Measurements from ENCODE around the gene SLC5A7. TPM values are rescaled to one million over a fixed set of nuclear protein-coding genes. Genes with fewer than 3 reads are reported as not detected.

The SLC5A7 gene
- total RNA-seq, 2 experiments from 2014 or later = not detected

- no TSS peak for BruUV-seq (replicated peaks)
- H3K9me2 ChIP-seq (ENCODE audit: insufficient read depth, low read length) = no peaks in the 10 kb centered on the region
- no peak for DNase-seq (ENCODE audit: low spot score)
These were observed 62.4 kb downstream of the SLC5A7 start for GRCh38 chr2:108048752-108049151.

DNA sequence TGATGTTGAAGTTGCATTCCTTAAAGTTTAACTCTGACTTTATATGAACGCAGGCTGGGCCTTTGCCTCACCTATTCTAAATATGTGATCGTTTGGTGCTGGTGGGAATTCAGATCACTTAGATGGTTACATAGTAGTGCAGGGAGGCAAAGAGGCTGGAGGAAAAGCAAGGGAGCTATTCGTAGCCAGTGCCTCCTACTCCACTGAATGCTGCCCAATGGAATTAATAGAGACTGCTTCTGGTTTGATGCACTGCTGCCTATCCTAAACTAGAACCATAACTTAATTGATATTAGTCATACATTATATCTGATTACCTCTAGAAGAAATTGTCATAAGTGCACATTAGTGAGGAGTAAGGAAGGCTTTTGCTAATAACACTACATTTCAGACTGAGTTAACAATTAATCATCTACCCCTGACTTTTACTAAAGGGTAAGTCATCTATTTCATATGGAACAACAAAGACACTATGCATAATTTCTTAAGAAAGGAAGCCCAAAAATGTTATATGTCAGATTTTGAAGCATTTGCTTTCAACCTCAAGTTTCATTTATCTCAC lies 72.3 kb downstream of the SLC5A7 start:
- Histone ChIP-seq H3K9me3 (ENCODE audit: low read length) (no peaks in the 10 kb centered on the region), H3K4me3 (ENCODE audit: low read depth, low read length, poor library complexity, severe bottlenecking) (no peak overlapping the region), H3K79me2 (ENCODE audit: insufficient read depth, low read depth, low read length) (no peaks in the 10 kb centered on the region), H3K4me1 (ENCODE audit: insufficient read depth, low read length, poor library complexity, severe bottlenecking) (no peaks in the 10 kb centered on the region), H3K4me2 (ENCODE audit: low read length) (no peak overlapping the region), H2AFZ (ENCODE audit: low read length) (no peak overlapping the region), H3K9me2 (ENCODE audit: insufficient read depth, low read length) (no peaks in the 10 kb centered on the region), H4K20me1 (ENCODE audit: insufficient read depth, low read length) (no peaks in the 10 kb centered on the region), H3K36me3 (ENCODE audit: insufficient read depth, low read length) (no peaks in the 10 kb centered on the region), H3K27ac (ENCODE audit: low read depth, low read length, poor library complexity, severe bottlenecking) (no peak overlapping the region)
- DNase-seq (ENCODE audit: low spot score) = no peak
- no TSS peak for BruUV-seq (replicated peaks)
- intact Hi-C loops (cut with micrococcal nuclease; ENCODE audit: unreplicated experiment) = loop anchor here (10.0 kb wide), 1 partner anchor 186 kb away; no protein-coding TSS in a partner anchor
- TF ChIP-seq EZH2phosphoT487 (IDR thresholded peaks at IDR 0.05; ENCODE audit: borderline replicate concordance, low read depth, low read length) = no peak
- ChIA-PET POLR2A (no interaction called here), CTCF (ENCODE audit: unreplicated experiment) (no interaction called here)

More at GRCh38 chr2:108048752-108049151, 62.4 kb downstream of the SLC5A7 start:
- H2AFZ ChIP-seq (ENCODE audit: low read length) = no peak overlapping the region
- no peak overlapping the region for H3K27ac ChIP-seq (ENCODE audit: low read depth, low read length, poor library complexity, severe bottlenecking)
- ChIA-PET POLR2A (no interaction called here), CTCF (ENCODE audit: unreplicated experiment) (no interaction called here)
- no peaks in the 10 kb centered on the region for H3K36me3 ChIP-seq (ENCODE audit: insufficient read depth, low read length)
- TF ChIP-seq EZH2phosphoT487 (IDR thresholded peaks at IDR 0.05; ENCODE audit: borderline replicate concordance, low read depth, low read length) (no peak), CTCF (conservative IDR thresholded peaks at IDR 0.05; ENCODE audit: low read length) (no peak)
- no peak overlapping the region for H3K4me3 ChIP-seq (ENCODE audit: low read depth, low read length, poor library complexity, severe bottlenecking)
- no peaks in the 10 kb centered on the region for H4K20me1 ChIP-seq (ENCODE audit: insufficient read depth, low read length)
- H3K4me1 ChIP-seq (ENCODE audit: insufficient read depth, low read length, poor library complexity, severe bottlenecking) = no peaks in the 10 kb centered on the region
- H3K79me2 ChIP-seq (ENCODE audit: insufficient read depth, low read depth, low read length) = no peaks in the 10 kb centered on the region
- intact Hi-C loops (cut with micrococcal nuclease; ENCODE audit: unreplicated experiment) = no loop called here
- no peak overlapping the region for H3K4me2 ChIP-seq (ENCODE audit: low read length)
- no peaks in the 10 kb centered on the region for H3K9me3 ChIP-seq (ENCODE audit: low read length)

- intact Hi-C loops (cut with micrococcal nuclease; ENCODE audit: unreplicated experiment) = no loop called here
These were observed 75.2 kb downstream of the SLC5A7 start for GRCh38 chr2:108061439-108062042.

More at GRCh38 chr2:108061439-108062042, 75.2 kb downstream of the SLC5A7 start:
- Histone ChIP-seq H3K4me1 (ENCODE audit: insufficient read depth, low read length, poor library complexity, severe bottlenecking) (no peaks in the 10 kb centered on the region), H3K27ac (ENCODE audit: low read depth, low read length, poor library complexity, severe bottlenecking) (no peak overlapping the region), H3K4me3 (ENCODE audit: low read depth, low read length, poor library complexity, severe bottlenecking) (no peak overlapping the region), H3K36me3 (ENCODE audit: insufficient read depth, low read length) (no peaks in the 10 kb centered on the region), H3K79me2 (ENCODE audit: insufficient read depth, low read depth, low read length) (no peaks in the 10 kb centered on the region), H3K4me2 (ENCODE audit: low read length) (no peak overlapping the region), H2AFZ (ENCODE audit: low read length) (no peak overlapping the region), H4K20me1 (ENCODE audit: insufficient read depth, low read length) (no peaks in the 10 kb centered on the region), H3K9me3 (ENCODE audit: low read length) (no peaks in the 10 kb centered on the region), H3K9me2 (ENCODE audit: insufficient read depth, low read length) (no peaks in the 10 kb centered on the region)
- no peak for DNase-seq (ENCODE audit: low spot score)
- POLR2A ChIA-PET = no interaction called here
- no TSS peak for BruUV-seq (replicated peaks)
- CTCF ChIA-PET (ENCODE audit: unreplicated experiment) = no interaction called here
- TF ChIP-seq CTCF (conservative IDR thresholded peaks at IDR 0.05; ENCODE audit: low read length) (no peak), EZH2phosphoT487 (IDR thresholded peaks at IDR 0.05; ENCODE audit: borderline replicate concordance, low read depth, low read length) (no peak)

Other genes starting within 250 kb of the SLC5A7 start
- gene RGPD4, start 159.6 kb upstream of the SLC5A7 start, total RNA-seq (2014; rRNA removed; shearing (Covaris generic)) = not detected in 2 replicates
- gene RGPD4, start 159.6 kb upstream of the SLC5A7 start, total RNA-seq (2022) = not detected in 2 replicates

Measured in OCI-LY7 (cell line).